Loucy (cell line): ENCODE measurements around the gene PPP1R10.

Experiments
- CTCF ChIP-seq: fragments of 200-600 bp; sonication (generic); conservative IDR thresholded peaks from 2 replicates; pipeline ENCODE4 v1.5.1; 2014; ENCODE audit warnings: mild to moderate bottlenecking, antibody characterized with exemption, low read length
- EZH2phosphoT487 ChIP-seq: fragments of 200-600 bp; IDR thresholded peaks from 2 replicates; pipeline ENCODE4 v1.6.1; 2018; ENCODE audit warnings: antibody characterized with exemption, mild to moderate bottlenecking, moderate library complexity, borderline replicate concordance

GRCh38 chr6:30554404-30554803, 62.6 kb downstream of the PPP1R10 start:
- TF ChIP-seq EZH2phosphoT487 (no peak), CTCF (no peak)
